WTC11 (cell line): ENCODE measurements around the gene LTBP3. TPM values are rescaled to one million over a fixed set of nuclear protein-coding genes. Genes with fewer than 3 reads are reported as not detected.
A peak's percentile ranks its signal among the peaks of the same experiment; 100 is the strongest.

Experiments used
- AR ChIP-seq: fragments of 250-450 bp; sonication (Bioruptor Pico); IDR thresholded peaks from 2 replicates; pipeline ENCODE4 v1.9.0; 2021; ENCODE audit warnings: mild to moderate bottlenecking
- ARID4B ChIP-seq: sonication (generic); formaldehyde crosslinking; IDR thresholded peaks from 2 replicates; pipeline ENCODE4 v1.8.0; 2023; ENCODE audit warnings: missing genetic modification reagents, mild to moderate bottlenecking, borderline replicate concordance
- ATF1 ChIP-seq: sonication (generic); formaldehyde crosslinking; IDR thresholded peaks from 2 replicates; pipeline ENCODE4 v1.8.1; 2023; ENCODE audit warnings: mild to moderate bottlenecking, moderate library complexity, missing genetic modification reagents
- CBFB ChIP-seq: sonication (generic); formaldehyde crosslinking; IDR thresholded peaks from 2 replicates; pipeline ENCODE4 v1.8.1; 2022; ENCODE audit warnings: mild to moderate bottlenecking, low read depth, missing genetic modification reagents
- CREM ChIP-seq: sonication (generic); formaldehyde crosslinking; IDR thresholded peaks from 2 replicates; pipeline ENCODE4 v1.8.1; 2022; ENCODE audit warnings: mild to moderate bottlenecking, missing genetic modification reagents, moderate library complexity
- CTCF ChIP-seq: fragments of 200-600 bp; IDR thresholded peaks from 2 replicates; pipeline ENCODE4 v1.8.0; 2022; ENCODE audit warnings: antibody characterized with exemption
- E2F4 ChIP-seq: sonication (generic); formaldehyde crosslinking; IDR thresholded peaks from 2 replicates; pipeline ENCODE4 v1.8.1; 2022; ENCODE audit warnings: low read depth, mild to moderate bottlenecking, moderate library complexity, missing genetic modification reagents, borderline replicate concordance
- ESRRA ChIP-seq: sonication (generic); formaldehyde crosslinking; IDR thresholded peaks from 2 replicates; pipeline ENCODE4 v1.8.1; 2022; ENCODE audit warnings: mild to moderate bottlenecking, missing genetic modification reagents, borderline replicate concordance
- HMGA2 ChIP-seq: fragments of 250-450 bp; sonication (Bioruptor Pico); IDR thresholded peaks from 2 replicates; pipeline ENCODE4 v1.4.0; 2021; ENCODE audit warnings: mild to moderate bottlenecking, moderate library complexity
- JUN ChIP-seq: sonication (generic); formaldehyde crosslinking; IDR thresholded peaks from 2 replicates; pipeline ENCODE4 v1.8.0; 2023; ENCODE audit warnings: mild to moderate bottlenecking, missing genetic modification reagents
- MXD4 ChIP-seq: fragments of 250-450 bp; sonication (Bioruptor Pico); IDR thresholded peaks from 2 replicates; pipeline ENCODE4 v1.8.0; 2021; ENCODE audit warnings: mild to moderate bottlenecking, moderate library complexity, borderline replicate concordance
- NFATC4 ChIP-seq: fragments of 250-450 bp; sonication (Bioruptor Pico); IDR thresholded peaks from 2 replicates; pipeline ENCODE4 v1.9.0; 2021; ENCODE audit warnings: mild to moderate bottlenecking
- OVOL2 ChIP-seq: fragments of 250-450 bp; sonication (Bioruptor Pico); IDR thresholded peaks from 2 replicates; pipeline ENCODE4 v1.9.0; 2021; ENCODE audit warnings: mild to moderate bottlenecking, borderline replicate concordance
- SOX15 ChIP-seq: fragments of 250-450 bp; sonication (Bioruptor Pico); IDR thresholded peaks from 2 replicates; pipeline ENCODE4 v1.9.0; 2021; ENCODE audit warnings: mild to moderate bottlenecking
- TP53 ChIP-seq: sonication (generic); formaldehyde crosslinking; IDR thresholded peaks from 2 replicates; pipeline ENCODE4 v1.8.1; 2023; ENCODE audit warnings: mild to moderate bottlenecking, missing genetic modification reagents
- USF1 ChIP-seq: sonication (generic); formaldehyde crosslinking; IDR thresholded peaks from 2 replicates; pipeline ENCODE4 v1.8.0; 2022; ENCODE audit warnings: mild to moderate bottlenecking, missing genetic modification reagents
- ZNF512 ChIP-seq: sonication (generic); formaldehyde crosslinking; IDR thresholded peaks from 2 replicates; pipeline ENCODE4 v1.8.1; 2022; ENCODE audit warnings: missing genetic modification reagents, borderline replicate concordance
- ZNF532 ChIP-seq: fragments of 250-450 bp; sonication (Bioruptor Pico); IDR thresholded peaks from 2 replicates; pipeline ENCODE4 v1.9.0; 2021; ENCODE audit warnings: mild to moderate bottlenecking, borderline replicate concordance
- ZSCAN18 ChIP-seq: fragments of 250-450 bp; sonication (Bioruptor Pico); IDR thresholded peaks from 2 replicates; pipeline ENCODE4 v2.1.2; 2022; ENCODE audit warnings: mild to moderate bottlenecking, moderate library complexity
- total RNA-seq: library from RNA; stranded (reverse); gene quantifications from 3 replicates; pipeline ENCODE4 v1.2.3, GENCODE V29; 2021

The LTBP3 gene
- total RNA-seq, 1 experiment from 2014 or later = 20.7 TPM

GRCh38 chr11:65500387-65501185 is 57.6 kb downstream of the LTBP3 start (continued):
- TF ChIP-seq CREM = no peak
- no peak for TF ChIP-seq CTCF
- TF ChIP-seq JUN (CRISPR knock-in tag) = 0 out of 2 replicates have a peak, but pooled peaks have one; percentile 29
- peak; percentile 87 for TF ChIP-seq ZNF532
- no peak for TF ChIP-seq ZSCAN18 (CRISPR knock-in tag)
- TF ChIP-seq ATF1 (CRISPR knock-in tag) = no peak
- no peak; the same call in 1 of the 2 replicates for TF ChIP-seq USF1 (CRISPR knock-in tag)
- TF ChIP-seq ARID4B (CRISPR knock-in tag) = peak; percentile 82
- TF ChIP-seq OVOL2 (CRISPR knock-in tag) = no peak
- peak; percentile 48; the same call in 1 of the 2 replicates for TF ChIP-seq NFATC4 (CRISPR knock-in tag)
- no peak for TF ChIP-seq E2F4 (CRISPR knock-in tag)
- no peak for TF ChIP-seq HMGA2 (CRISPR knock-in tag)
- peak; percentile 69; the same call in 1 of the 2 replicates for TF ChIP-seq AR (CRISPR knock-in tag)
- TF ChIP-seq ESRRA = no peak
- no peak for TF ChIP-seq CBFB (CRISPR knock-in tag)
- no peak for TF ChIP-seq MXD4 (CRISPR knock-in tag)
- no peak for TF ChIP-seq TP53 (CRISPR knock-in tag)
- 0 out of 2 replicates have a peak, but pooled peaks have one; percentile 47 for TF ChIP-seq ZNF512 (CRISPR knock-in tag)
- no peak for TF ChIP-seq SOX15 (CRISPR knock-in tag)
